ENCODE results near the gene BMPR1A.
A peak's percentile ranks its signal among the peaks of the same experiment; 100 is the strongest.
"Not testable (repeated sequence)": the region's sequence is repeated elsewhere in the genome, so short reads cannot be mapped to it uniquely, and the experiment has no call there.

Gene BMPR1A

GRCh38 chr10:86971232-86971991, 215.0 kb downstream of the BMPR1A start:
- Histone ChIP-seq H3K9ac (ENCODE audit: low read length) (peak overlapping the region; percentile 83), H3K27me3 (ENCODE audit: control insufficient read depth, insufficient read depth, low read length) (peaks cover 22% of the 10 kb centered on the region), H3K4me1 (ENCODE audit: control insufficient read depth, insufficient read depth, low read length) (peaks cover 51% of the 10 kb centered on the region), H3K27ac (ENCODE audit: low read depth, low read length) (peak overlapping the region; percentile 52; the same call in 1 of the 2 replicates), H3K9me3 (ENCODE audit: control insufficient read depth, insufficient read depth, low read depth, low read length) (no peaks in the 10 kb centered on the region), H3K4me3 (ENCODE audit: low read depth, low read length) (peak overlapping the region; percentile 70), H3K36me3 (ENCODE audit: control insufficient read depth, insufficient read depth, low read length) (no peaks in the 10 kb centered on the region)

GRCh38 chr10:86972613-86973380, 216.4 kb downstream of the BMPR1A start:
- Histone ChIP-seq H3K9me3 (ENCODE audit: control insufficient read depth, insufficient read depth, low read depth, low read length) (no peaks in the 10 kb centered on the region), H3K4me3 (ENCODE audit: low read depth, low read length) (no peak overlapping the region), H3K27me3 (ENCODE audit: control insufficient read depth, insufficient read depth, low read length) (peaks cover 22% of the 10 kb centered on the region), H3K27ac (ENCODE audit: low read depth, low read length) (no peak overlapping the region), H3K4me1 (ENCODE audit: control insufficient read depth, insufficient read depth, low read length) (peaks cover 38% of the 10 kb centered on the region), H3K36me3 (ENCODE audit: control insufficient read depth, insufficient read depth, low read length) (no peaks in the 10 kb centered on the region), H3K9ac (ENCODE audit: low read length) (no peak overlapping the region)

GRCh38 chr10:86974484-86974883, 218.1 kb downstream of the BMPR1A start:
- no peak overlapping the region for H3K27ac ChIP-seq (ENCODE audit: low read depth, low read length)
- H3K36me3 ChIP-seq (ENCODE audit: control insufficient read depth, insufficient read depth, low read length), result no peaks in the 10 kb centered on the region
- peaks cover 22% of the 10 kb centered on the region for H3K27me3 ChIP-seq (ENCODE audit: control insufficient read depth, insufficient read depth, low read length)
- peaks cover 28% of the 10 kb centered on the region for H3K4me1 ChIP-seq (ENCODE audit: control insufficient read depth, insufficient read depth, low read length)
- no peaks in the 10 kb centered on the region for H3K9me3 ChIP-seq (ENCODE audit: control insufficient read depth, insufficient read depth, low read depth, low read length)
- H3K4me3 ChIP-seq (ENCODE audit: low read depth, low read length), result no peak overlapping the region
- H3K9ac ChIP-seq (ENCODE audit: low read length), result no peak overlapping the region

- H3K27me3 ChIP-seq (ENCODE audit: control insufficient read depth, insufficient read depth, low read length), result peaks cover 20% of the 10 kb centered on the region
- H3K27ac ChIP-seq (ENCODE audit: low read depth, low read length), result no peak overlapping the region
- no peaks in the 10 kb centered on the region for H3K9me3 ChIP-seq (ENCODE audit: control insufficient read depth, insufficient read depth, low read depth, low read length)
- H3K9ac ChIP-seq (ENCODE audit: low read length), result no peak overlapping the region
- no peaks in the 10 kb centered on the region for H3K36me3 ChIP-seq (ENCODE audit: control insufficient read depth, insufficient read depth, low read length)
- peaks cover 12% of the 10 kb centered on the region; the same call in 1 of the 2 replicates for H3K4me1 ChIP-seq (ENCODE audit: control insufficient read depth, insufficient read depth, low read length)
- no peak overlapping the region for H3K4me3 ChIP-seq (ENCODE audit: low read depth, low read length)
These were observed 220.1 kb downstream of the BMPR1A start for GRCh38 chr10:86976362-86977056.

GRCh38 chr10:86978457-86978856, 222.0 kb downstream of the BMPR1A start:
- not testable (repeated sequence) for H3K36me3 ChIP-seq (ENCODE audit: control insufficient read depth, insufficient read depth, low read length); H3K27me3 ChIP-seq (ENCODE audit: control insufficient read depth, insufficient read depth, low read length); H3K4me1 ChIP-seq (ENCODE audit: control insufficient read depth, insufficient read depth, low read length); H3K4me3 ChIP-seq (ENCODE audit: low read depth, low read length); H3K9me3 ChIP-seq (ENCODE audit: control insufficient read depth, insufficient read depth, low read depth, low read length); H3K9ac ChIP-seq (ENCODE audit: low read length); H3K27ac ChIP-seq (ENCODE audit: low read depth, low read length)

- H3K9ac ChIP-seq (ENCODE audit: low read length), result no peak overlapping the region
- no peaks in the 10 kb centered on the region for H3K9me3 ChIP-seq (ENCODE audit: control insufficient read depth, insufficient read depth, low read depth, low read length)
- H3K36me3 ChIP-seq (ENCODE audit: control insufficient read depth, insufficient read depth, low read length), result no peaks in the 10 kb centered on the region
- no peak overlapping the region for H3K4me3 ChIP-seq (ENCODE audit: low read depth, low read length)
- no peaks in the 10 kb centered on the region for H3K4me1 ChIP-seq (ENCODE audit: control insufficient read depth, insufficient read depth, low read length)
- H3K27me3 ChIP-seq (ENCODE audit: control insufficient read depth, insufficient read depth, low read length), result no peaks in the 10 kb centered on the region
- H3K27ac ChIP-seq (ENCODE audit: low read depth, low read length), result no peak overlapping the region
These were observed 222.9 kb downstream of the BMPR1A start for GRCh38 chr10:86979296-86979818.

GRCh38 chr10:86979977-86980448, 223.6 kb downstream of the BMPR1A start:
- H3K9ac ChIP-seq (ENCODE audit: low read length), result no peak overlapping the region
- no peaks in the 10 kb centered on the region for H3K4me1 ChIP-seq (ENCODE audit: control insufficient read depth, insufficient read depth, low read length)
- H3K4me3 ChIP-seq (ENCODE audit: low read depth, low read length), result no peak overlapping the region

GRCh38 chr10:86981020-86981419, 224.6 kb downstream of the BMPR1A start:
- not testable (repeated sequence) for H3K9ac ChIP-seq (ENCODE audit: low read length); H3K27me3 ChIP-seq (ENCODE audit: control insufficient read depth, insufficient read depth, low read length); H3K9me3 ChIP-seq (ENCODE audit: control insufficient read depth, insufficient read depth, low read depth, low read length)

More at GRCh38 chr10:86979977-86980448, 223.6 kb downstream of the BMPR1A start:
- no peaks in the 10 kb centered on the region for H3K27me3 ChIP-seq (ENCODE audit: control insufficient read depth, insufficient read depth, low read length)
- no peak overlapping the region for H3K27ac ChIP-seq (ENCODE audit: low read depth, low read length)
- H3K9me3 ChIP-seq (ENCODE audit: control insufficient read depth, insufficient read depth, low read depth, low read length), result no peaks in the 10 kb centered on the region
- no peaks in the 10 kb centered on the region for H3K36me3 ChIP-seq (ENCODE audit: control insufficient read depth, insufficient read depth, low read length)

GRCh38 chr10:86981716-86982115, 225.3 kb downstream of the BMPR1A start:
- Histone ChIP-seq H3K9me3 (ENCODE audit: control insufficient read depth, insufficient read depth, low read depth, low read length) (no peaks in the 10 kb centered on the region), H3K36me3 (ENCODE audit: control insufficient read depth, insufficient read depth, low read length) (no peaks in the 10 kb centered on the region), H3K4me3 (ENCODE audit: low read depth, low read length) (no peak overlapping the region), H3K27me3 (ENCODE audit: control insufficient read depth, insufficient read depth, low read length) (no peaks in the 10 kb centered on the region), H3K4me1 (ENCODE audit: control insufficient read depth, insufficient read depth, low read length) (no peaks in the 10 kb centered on the region), H3K27ac (ENCODE audit: low read depth, low read length) (no peak overlapping the region), H3K9ac (ENCODE audit: low read length) (no peak overlapping the region)

More at GRCh38 chr10:86981020-86981419, 224.6 kb downstream of the BMPR1A start:
- not testable (repeated sequence) for H3K4me3 ChIP-seq (ENCODE audit: low read depth, low read length); H3K27ac ChIP-seq (ENCODE audit: low read depth, low read length); H3K36me3 ChIP-seq (ENCODE audit: control insufficient read depth, insufficient read depth, low read length); H3K4me1 ChIP-seq (ENCODE audit: control insufficient read depth, insufficient read depth, low read length)
